Cardiac fibroblast (primary cell): ENCODE data around the gene IP6K1.
"Not testable (repeated sequence)": the region's sequence is repeated elsewhere in the genome, so short reads cannot be mapped to it uniquely, and the experiment has no call there.

ENCODE experiments used
- DNase-seq, 2 donors: peaks; one replicate each; pipeline versions ENCODE4 v3.0.0 to v3.0.0-alpha.2; 2010; ENCODE audit warnings: low read depth in 2 of 2
- H3K4me3 ChIP-seq, 2 donors: replicated peaks in 1 of 2; 1 replicate in 1 of 2; 2 replicates in 1 of 2; pipeline ENCODE4 v1.5.1; 2011; ENCODE audit warnings: low read depth in 2 of 2, low read length in 2 of 2, mild to moderate bottlenecking in 2 of 2, moderate library complexity in 1 of 2
- CTCF ChIP-seq: IDR thresholded peaks from one replicate; pipeline ENCODE4 v1.5.1; 2011; ENCODE audit warnings: low read depth, mild to moderate bottlenecking, low read length, inconsistent platforms

The IP6K1 gene

GRCh38 chr3:49786357-49787181 lies at the start of gene IP6K1:
Gene IP6K1 (minus strand): TSS chr3:49786542. CDS start chr3:49748040, 38,502 bp downstream.
- DNase-seq = peak; percentile 100
- no peak for TF ChIP-seq CTCF
- peak within 1 kb of the TSS; percentile 88 for H3K4me3 ChIP-seq

- no peak for DNase-seq
- TF ChIP-seq CTCF = no peak
Measured at GRCh38 chr3:49831341-49831740, 45.0 kb upstream of the IP6K1 start.

GRCh38 chr3:49826016-49826415 lies 39.7 kb upstream of the IP6K1 start:
- no peak overlapping the region for H3K4me3 ChIP-seq
- no peak for TF ChIP-seq CTCF
- no peak for DNase-seq

More at GRCh38 chr3:49831341-49831740, 45.0 kb upstream of the IP6K1 start:
- no peak overlapping the region for H3K4me3 ChIP-seq

- not testable (repeated sequence) for DNase-seq
Measured at GRCh38 chr3:49823131-49823530, 36.8 kb upstream of the IP6K1 start.

GRCh38 chr3:49813497-49814174 lies 27.3 kb upstream of the IP6K1 start, which contains the start of gene UBA7:
Gene UBA7 (minus strand): TSS chr3:49813953. CDS start chr3:49813787, 166 bp downstream.
- peak within 1 kb of the TSS; percentile 47 to 56 for H3K4me3 ChIP-seq

More at GRCh38 chr3:49823131-49823530, 36.8 kb upstream of the IP6K1 start:
- not testable (repeated sequence) for H3K4me3 ChIP-seq

GRCh38 chr3:49812916-49813496 lies 26.7 kb upstream of the IP6K1 start:
- DNase-seq = no peak
- peak overlapping the region; percentile 47 to 56 for H3K4me3 ChIP-seq
- TF ChIP-seq CTCF = no peak

More at GRCh38 chr3:49813497-49814174, 27.3 kb upstream of the IP6K1 start, which contains the start of gene UBA7:
- TF ChIP-seq CTCF = no peak
- DNase-seq = peak; percentile 73 to 86
